Measurements from ENCODE around the gene CEP170B. TPM values are rescaled to one million over a fixed set of nuclear protein-coding genes. Genes with fewer than 3 reads are reported as not detected.
"Not testable (repeated sequence)": the region's sequence is repeated elsewhere in the genome, so short reads cannot be mapped to it uniquely, and the experiment has no call there.

The CEP170B gene
- total RNA-seq, 1 donor from 2014 or later, result 19.2 TPM

GRCh38 chr14:104875811-104876210, 10.7 kb downstream of the CEP170B start:
- no peak for DNase-seq (ENCODE audit: low spot score)
- intact Hi-C loops (cut with DNase I), result no loop called here

GRCh38 chr14:104876251-104876699, 11.2 kb downstream of the CEP170B start:
- intact Hi-C loops (cut with DNase I), result no loop called here
- DNase-seq (ENCODE audit: low spot score), result no peak

- DNase-seq (ENCODE audit: low spot score), result no peak
- intact Hi-C loops (cut with DNase I), result no loop called here
These were observed 12.2 kb downstream of the CEP170B start for GRCh38 chr14:104877066-104877805.

GRCh38 chr14:104877806-104878550, 12.9 kb downstream of the CEP170B start:
- intact Hi-C loops (cut with DNase I), result no loop called here
- no peak for DNase-seq (ENCODE audit: low spot score)

GRCh38 chr14:104878582-104878981, 13.5 kb downstream of the CEP170B start:
- intact Hi-C loops (cut with DNase I), result no loop called here
- DNase-seq (ENCODE audit: low spot score), result no peak

- intact Hi-C loops (cut with DNase I), result no loop called here
These were observed 14.3 kb downstream of the CEP170B start for GRCh38 chr14:104879201-104879982.

GRCh38 chr14:104879983-104880565, 15.0 kb downstream of the CEP170B start:
- intact Hi-C loops (cut with DNase I), result no loop called here
- no peak for DNase-seq (ENCODE audit: low spot score)

More at GRCh38 chr14:104879201-104879982, 14.3 kb downstream of the CEP170B start:
- DNase-seq (ENCODE audit: low spot score), result no peak

GRCh38 chr14:104880584-104881210, 15.6 kb downstream of the CEP170B start:
- no peak for DNase-seq (ENCODE audit: low spot score)

GRCh38 chr14:104881369-104881979, 16.4 kb downstream of the CEP170B start:
- intact Hi-C loops (cut with DNase I), result no loop called here
- no peak for DNase-seq (ENCODE audit: low spot score)

More at GRCh38 chr14:104880584-104881210, 15.6 kb downstream of the CEP170B start:
- intact Hi-C loops (cut with DNase I), result no loop called here

GRCh38 chr14:104882325-104882973, 17.4 kb downstream of the CEP170B start:
- intact Hi-C loops (cut with DNase I), result no loop called here
- DNase-seq (ENCODE audit: low spot score), result no peak

GRCh38 chr14:104882991-104883660, 18.1 kb downstream of the CEP170B start:
- no peak for DNase-seq (ENCODE audit: low spot score)

GRCh38 chr14:104883681-104884361, 18.8 kb downstream of the CEP170B start:
- intact Hi-C loops (cut with DNase I), result no loop called here
- DNase-seq (ENCODE audit: low spot score), result no peak

More at GRCh38 chr14:104882991-104883660, 18.1 kb downstream of the CEP170B start:
- intact Hi-C loops (cut with DNase I), result no loop called here

GRCh38 chr14:104884381-104884780, 19.3 kb downstream of the CEP170B start:
- intact Hi-C loops (cut with DNase I); DNase-seq (ENCODE audit: low spot score): not testable (repeated sequence)

GRCh38 chr14:104885031-104885972, 20.2 kb downstream of the CEP170B start:
- DNase-seq (ENCODE audit: low spot score), result no peak
- intact Hi-C loops (cut with DNase I), result no loop called here

GRCh38 chr14:104885973-104886689, 21.1 kb downstream of the CEP170B start:
- intact Hi-C loops (cut with DNase I), result no loop called here
- no peak for DNase-seq (ENCODE audit: low spot score)

Measured in cardiac septum (tissue), 1 donor.